Measurements from ENCODE around the gene C2CD3. TPM values are rescaled to one million over a fixed set of nuclear protein-coding genes. Genes with fewer than 3 reads are reported as not detected.
"Not testable (repeated sequence)": the region's sequence is repeated elsewhere in the genome, so short reads cannot be mapped to it uniquely, and the experiment has no call there.

Gene C2CD3
- total and polyA plus RNA-seq, 10 of the 15 experiments (the other 5 are each of a cell fraction or from before 2014, with no cell fraction given) = 2.3 to 24.0 (median 16.3) TPM

GRCh38 chr11:74069146-74070046 lies 101.4 kb downstream of the C2CD3 start (continued):
- TF ChIP-seq PKNOX1 (IDR thresholded peaks at IDR 0.05) (no peak), HDAC2 (IDR thresholded peaks at IDR 0.05) (no peak), ZBED1 (IDR thresholded peaks at IDR 0.05; ENCODE audit: borderline replicate concordance) (no peak), PAX8 (IDR thresholded peaks at IDR 0.05) (no peak)

DNA sequence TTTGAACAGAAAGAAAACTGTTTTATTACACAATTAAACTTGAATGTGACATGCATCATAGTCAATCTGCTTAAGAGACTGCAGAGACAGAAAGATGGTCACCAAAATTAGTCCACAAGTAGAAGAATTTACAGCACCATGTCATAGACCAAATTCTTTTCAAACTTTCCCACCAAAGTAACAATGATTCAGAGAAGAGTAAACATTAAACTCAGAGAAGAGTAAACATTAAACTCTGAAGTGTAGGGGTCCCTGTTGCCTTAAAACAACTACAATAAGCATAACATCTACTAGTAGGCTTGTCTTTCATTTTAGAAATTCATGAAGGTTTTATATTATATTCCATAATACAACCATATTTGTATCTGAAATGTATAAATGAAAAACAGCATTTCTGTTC lies 104.1 kb downstream of the C2CD3 start:
- H3K79me2 ChIP-seq (ENCODE audit: control insufficient read depth, insufficient read depth, low read length); ATAC-seq; H3K4me3 ChIP-seq; H3K4me1 ChIP-seq (ENCODE audit: control insufficient read depth, insufficient read depth, low read length); H3K9ac ChIP-seq (ENCODE audit: control insufficient read depth, insufficient read depth, low read length); SMC1A ChIA-PET (ENCODE audit: uncharacterized antibody, unreplicated experiment); H3K27me3 ChIP-seq (replicated peaks in 1 of 2; ENCODE audit: control insufficient read depth in 2 of 2, insufficient read depth in 2 of 2, low read length in 1 of 2); H3K9me3 ChIP-seq (replicated peaks; ENCODE audit: control insufficient read depth, insufficient read depth, low read length); H3K27ac ChIP-seq (ENCODE audit: control insufficient read depth, insufficient read depth); RAD21 ChIA-PET (ENCODE audit: unreplicated experiment); H4K20me1 ChIP-seq (ENCODE audit: control insufficient read depth, insufficient read depth); H3K36me3 ChIP-seq (ENCODE audit: control insufficient read depth in 2 of 2, insufficient read depth in 2 of 2, low read length in 1 of 2); in situ Hi-C loops (cut with MboI); POLR2A ChIA-PET; FAIRE-seq; DNase-seq (ENCODE audit: low read depth, low spot score); BruUV-seq (replicated peaks); H3K4me2 ChIP-seq (ENCODE audit: control insufficient read depth, insufficient read depth); H2AFZ ChIP-seq (ENCODE audit: control insufficient read depth, low read depth, low read length); intact Hi-C loops (cut with micrococcal nuclease; ENCODE audit: unreplicated experiment): not testable (repeated sequence)
- CTCF ChIA-PET = interaction anchor here (0.7 kb wide), 1 partner anchor 53 kb away, joined by 3 read pairs; no protein-coding TSS in a partner anchor

- BruUV-seq (replicated peaks); SMC1A ChIA-PET (ENCODE audit: uncharacterized antibody, unreplicated experiment); H3K79me2 ChIP-seq (ENCODE audit: control insufficient read depth, insufficient read depth, low read length); DNase-seq (ENCODE audit: low read depth, low spot score); H3K27me3 ChIP-seq (replicated peaks in 1 of 2; ENCODE audit: control insufficient read depth in 2 of 2, insufficient read depth in 2 of 2, low read length in 1 of 2); H3K27ac ChIP-seq (ENCODE audit: control insufficient read depth, insufficient read depth); FAIRE-seq; RAD21 ChIA-PET (ENCODE audit: unreplicated experiment); intact Hi-C loops (cut with micrococcal nuclease; ENCODE audit: unreplicated experiment); H4K20me1 ChIP-seq (ENCODE audit: control insufficient read depth, insufficient read depth); H3K36me3 ChIP-seq (ENCODE audit: control insufficient read depth in 2 of 2, insufficient read depth in 2 of 2, low read length in 1 of 2); H3K9me3 ChIP-seq (replicated peaks; ENCODE audit: control insufficient read depth, insufficient read depth, low read length); ATAC-seq; H3K4me2 ChIP-seq (ENCODE audit: control insufficient read depth, insufficient read depth); H3K4me1 ChIP-seq (ENCODE audit: control insufficient read depth, insufficient read depth, low read length); H2AFZ ChIP-seq (ENCODE audit: control insufficient read depth, low read depth, low read length); CTCF ChIA-PET; POLR2A ChIA-PET; in situ Hi-C loops (cut with MboI); H3K9ac ChIP-seq (ENCODE audit: control insufficient read depth, insufficient read depth, low read length); H3K4me3 ChIP-seq: not testable (repeated sequence)
- 100% methylated on average over 1 of the region's 3 CpGs for WGBS (ENCODE audit: insufficient coverage, insufficient replicate concordance, low lambda C conversion rate, missing lambda C conversion rate)
Observed at GRCh38 chr11:74065534-74065933, 105.3 kb downstream of the C2CD3 start.
